M059J (cell line): ENCODE data around the gene DZIP1L. TPM values are rescaled to one million over a fixed set of nuclear protein-coding genes. Genes with fewer than 3 reads are reported as not detected.
"Not testable (repeated sequence)": the region's sequence is repeated elsewhere in the genome, so short reads cannot be mapped to it uniquely, and the experiment has no call there.

Experiments used
- DNase-seq: peaks from one replicate; pipeline ENCODE4 v3.0.0-alpha.2; 2012; ENCODE audit warnings: low read depth
- total RNA-seq: library from RNA; depleted of rRNA; stranded (reverse); fragments of >200 nt; shearing (Covaris generic); gene quantifications from 2 replicates; pipeline ENCODE4 v1.2.3, GENCODE V29; 2014

Gene DZIP1L
- total RNA-seq, 1 experiment from 2014 or later = 14.7 TPM

DNA sequence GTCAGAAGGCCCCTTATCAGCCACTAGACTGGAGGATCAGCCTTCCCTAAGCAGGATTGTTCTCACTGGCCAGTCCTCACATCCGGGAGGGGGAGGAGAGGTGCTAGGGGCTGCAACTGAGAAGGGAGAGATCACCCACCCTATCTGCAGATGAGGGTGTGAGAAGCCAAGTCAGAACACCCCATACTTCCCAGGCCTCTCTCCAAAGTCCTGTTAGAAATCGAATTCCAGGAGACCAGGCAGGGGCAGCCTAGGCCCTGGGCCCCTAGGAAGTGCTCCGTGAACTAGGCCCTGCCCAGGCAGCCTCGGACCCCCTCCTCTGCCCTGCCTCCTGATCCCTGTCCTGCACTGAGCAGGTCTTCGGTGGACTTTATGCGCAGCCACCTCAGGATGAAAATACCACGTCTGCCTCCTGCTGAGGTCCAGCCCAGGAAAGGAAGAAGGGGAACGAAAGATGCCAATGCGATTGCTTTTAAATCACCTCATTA lies 933 bp downstream of the DZIP1L start:
- DNase-seq = peak; percentile 52

DNA sequence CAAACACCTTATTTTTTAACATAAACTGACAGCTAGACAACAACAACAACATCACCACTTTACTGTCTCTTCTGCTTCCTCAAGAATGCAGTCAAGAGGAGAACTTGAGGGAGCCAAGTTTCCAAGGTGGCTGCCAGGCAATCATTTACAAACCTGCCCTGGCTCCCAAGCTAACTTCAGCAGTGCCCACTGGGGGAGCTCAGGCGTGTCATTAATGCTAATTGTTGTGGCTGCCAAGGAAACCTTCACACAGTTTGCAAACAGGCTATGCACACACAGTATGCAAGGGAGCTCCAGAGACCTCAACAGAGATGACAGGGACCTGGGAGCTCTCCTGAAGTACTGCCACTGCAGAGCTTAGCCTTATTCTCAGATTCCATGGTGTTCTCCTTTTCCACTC lies 2.1 kb downstream of the DZIP1L start:
- DNase-seq = peak; percentile 66

DNA sequence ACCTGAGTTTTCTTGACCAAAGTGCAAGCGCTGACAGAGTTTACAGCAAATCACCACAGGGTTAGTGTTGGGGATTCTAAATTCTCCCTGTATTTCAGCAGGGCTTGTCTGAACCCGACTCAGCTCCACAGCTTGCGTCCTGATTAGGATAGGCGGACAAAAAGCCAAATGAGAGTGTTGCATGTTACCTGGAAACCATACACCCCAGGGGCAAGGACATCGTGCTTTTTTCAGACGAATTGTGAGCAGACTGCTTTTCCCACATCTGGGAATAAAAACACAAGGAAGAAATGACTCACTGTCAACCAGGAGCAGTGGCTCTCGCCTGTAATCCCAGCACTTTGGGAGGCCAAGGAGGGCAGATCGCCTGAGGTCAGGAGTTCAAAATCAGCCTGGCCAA lies 3.0 kb downstream of the DZIP1L start:
- peak; percentile 29 for DNase-seq

DNA sequence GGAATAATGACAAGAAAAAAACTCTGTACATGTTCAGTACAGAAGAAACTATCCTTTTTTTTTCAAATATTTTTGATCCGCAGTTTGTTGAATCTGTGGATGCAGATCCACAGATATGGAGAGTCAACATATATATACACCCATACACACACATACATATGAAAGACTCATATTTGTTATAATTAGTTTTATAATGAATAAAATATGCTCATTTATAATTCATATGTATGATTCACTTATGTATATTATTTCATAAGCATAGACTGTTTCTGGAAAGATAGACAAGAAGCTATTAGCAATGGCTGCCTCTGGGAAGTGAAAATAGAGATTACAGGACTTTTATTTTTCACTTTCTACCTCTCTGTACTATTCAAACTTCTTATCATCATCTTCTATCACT lies 9.8 kb downstream of the DZIP1L start:
- DNase-seq = no peak

DNA sequence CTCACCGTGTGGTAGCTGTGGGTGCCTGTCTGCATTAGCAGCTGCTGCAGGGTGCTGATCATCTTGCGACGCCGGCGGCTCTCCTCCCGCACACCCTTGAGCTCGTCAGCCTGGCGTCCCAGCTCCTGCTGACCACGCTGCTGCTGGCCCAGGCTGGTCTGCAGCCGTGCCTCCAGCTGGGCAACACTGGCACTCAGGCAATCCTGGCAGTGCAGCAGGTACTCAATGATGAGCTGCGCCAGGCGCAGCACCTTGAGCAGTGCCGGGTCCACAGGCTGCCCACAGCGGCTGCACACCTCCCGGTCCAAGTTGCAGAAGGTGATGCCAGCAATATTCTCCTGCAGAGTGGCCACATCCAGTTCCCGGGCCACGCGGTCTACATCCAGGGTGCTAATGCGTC lies 11.9 kb downstream of the DZIP1L start:
- no peak for DNase-seq

DNA sequence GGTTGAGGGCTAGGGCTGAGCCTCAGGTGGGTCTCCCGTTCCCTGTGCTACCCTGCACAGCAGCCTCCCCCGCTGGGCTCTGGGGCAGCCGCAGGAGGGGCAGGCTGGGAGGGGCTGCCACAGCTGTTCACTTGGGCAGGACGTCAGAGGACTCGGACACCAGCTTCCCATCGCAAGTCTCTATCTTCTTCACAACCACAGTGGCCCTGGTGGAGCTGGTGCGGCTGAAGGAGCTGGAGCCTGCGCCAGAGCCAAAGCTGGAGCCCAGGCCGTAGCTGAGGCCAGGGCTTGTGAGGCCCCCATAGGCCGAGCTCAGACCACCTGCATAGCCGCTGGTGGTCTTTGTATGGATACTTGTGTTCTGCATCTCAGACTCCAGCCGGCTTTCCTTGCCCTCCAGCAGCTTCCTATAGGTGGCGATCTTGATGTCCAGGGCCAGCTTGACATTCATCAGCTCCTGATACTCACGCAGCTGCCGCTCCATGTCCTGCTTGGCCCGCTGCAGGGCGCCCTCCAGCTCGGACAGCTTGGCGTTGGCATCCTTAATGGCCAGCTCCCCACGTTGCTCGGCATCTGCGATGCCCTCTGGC lies 14.0 kb downstream of the DZIP1L start:
- not testable (repeated sequence) for DNase-seq

DNA sequence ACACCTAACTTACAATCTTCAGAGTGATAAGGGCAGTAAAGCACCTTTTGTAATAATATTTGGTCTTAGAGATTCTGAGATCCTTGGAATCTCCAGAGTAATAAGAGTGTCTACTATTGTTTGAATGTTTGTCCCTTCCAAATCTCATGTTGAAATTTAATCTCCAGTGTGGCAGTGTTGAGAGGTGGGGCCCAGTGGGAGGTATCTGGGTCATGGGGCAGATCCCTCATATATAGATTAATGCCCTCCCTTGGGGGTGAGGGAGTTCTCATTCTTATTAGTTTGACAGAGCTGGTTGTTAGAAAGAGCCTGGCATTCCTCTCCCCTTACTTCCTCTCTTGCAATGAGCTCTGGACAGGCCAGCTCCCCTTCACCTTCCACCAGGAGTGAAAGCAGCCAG lies 16.0 kb downstream of the DZIP1L start:
- no peak for DNase-seq

DNA sequence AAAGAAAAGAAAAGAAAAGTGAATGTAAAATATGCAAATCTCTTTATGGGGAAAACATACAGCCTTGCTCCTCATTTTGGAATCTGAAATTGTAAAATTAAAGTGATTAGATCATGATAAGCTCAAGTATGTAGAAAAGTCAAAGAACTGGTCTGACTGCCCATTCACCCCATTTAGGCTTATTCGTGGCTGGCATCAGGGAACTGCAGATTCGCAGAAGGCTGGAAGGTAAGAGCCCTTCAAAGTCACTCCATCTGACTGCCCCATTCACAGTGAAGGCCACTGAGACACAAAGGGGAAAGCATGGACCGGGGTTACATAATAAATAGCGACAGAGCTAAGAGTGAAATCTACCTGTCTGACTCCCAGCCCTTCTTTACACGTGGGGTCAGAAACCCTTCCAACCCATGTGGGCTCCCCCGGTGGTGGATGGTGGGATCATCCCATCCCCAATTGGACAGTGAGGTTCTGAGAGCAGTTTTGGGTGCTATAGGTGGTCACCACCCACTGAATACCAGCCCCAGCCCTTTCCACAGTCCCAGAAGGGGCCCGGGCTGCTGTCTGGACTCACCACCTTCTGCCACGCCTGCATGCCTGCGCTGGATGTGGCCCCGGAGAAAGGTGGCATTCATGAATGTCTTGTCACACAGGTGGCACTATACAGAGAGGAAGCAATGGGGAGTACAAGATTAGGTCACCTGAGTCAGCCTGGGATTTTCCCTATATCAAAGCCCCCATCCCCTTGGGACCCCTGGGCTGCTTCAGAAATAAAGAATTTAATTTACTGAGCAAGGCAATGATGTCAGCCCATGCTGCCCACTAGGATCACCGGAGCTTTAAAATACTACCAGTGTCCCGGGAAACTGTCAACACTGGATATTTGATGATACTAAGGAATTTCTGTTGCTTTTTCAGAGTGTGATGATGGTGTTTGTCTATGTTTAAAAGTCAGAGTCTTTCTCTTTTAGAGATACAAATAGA lies 17.9 kb downstream of the DZIP1L start:
- no peak for DNase-seq

DNA sequence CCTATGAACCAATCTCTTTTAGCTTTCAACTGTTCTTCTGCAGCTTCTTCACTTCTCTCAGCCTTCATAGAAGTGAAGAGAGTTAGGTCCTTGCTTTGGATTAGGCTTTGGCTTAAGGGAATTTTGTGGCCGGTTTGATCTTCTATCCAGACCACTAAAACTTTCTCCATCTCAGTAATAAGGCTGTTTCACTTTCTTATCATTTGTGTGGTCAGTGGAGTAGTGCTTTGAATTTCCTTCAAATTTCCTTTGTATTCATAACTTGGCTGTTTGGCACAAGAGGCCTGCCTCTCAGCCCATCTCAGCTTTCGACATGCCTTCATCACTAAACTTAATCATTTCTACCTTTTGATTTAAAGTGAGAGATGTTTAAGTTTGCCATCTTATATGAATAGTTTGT lies 21.7 kb downstream of the DZIP1L start:
- no peak for DNase-seq

DNA sequence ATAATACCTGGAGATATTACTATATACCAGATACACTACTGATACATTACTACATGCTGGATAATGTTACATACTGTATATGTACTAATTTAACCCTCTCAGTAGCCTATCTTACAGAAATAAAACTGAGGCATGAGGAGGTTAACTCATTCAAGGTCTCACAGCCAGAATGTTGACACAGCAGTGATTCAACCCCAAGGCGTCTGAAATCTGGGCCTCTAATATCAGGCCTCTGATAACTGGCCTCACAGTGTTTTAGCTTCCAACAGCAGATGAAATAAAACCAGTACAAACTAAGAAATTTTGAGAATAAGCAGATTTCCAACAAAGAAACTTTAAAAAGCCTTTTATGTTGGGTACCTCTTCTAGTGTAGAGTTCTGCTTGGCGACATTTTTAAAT lies 23.4 kb downstream of the DZIP1L start:
- DNase-seq = no peak

DNA sequence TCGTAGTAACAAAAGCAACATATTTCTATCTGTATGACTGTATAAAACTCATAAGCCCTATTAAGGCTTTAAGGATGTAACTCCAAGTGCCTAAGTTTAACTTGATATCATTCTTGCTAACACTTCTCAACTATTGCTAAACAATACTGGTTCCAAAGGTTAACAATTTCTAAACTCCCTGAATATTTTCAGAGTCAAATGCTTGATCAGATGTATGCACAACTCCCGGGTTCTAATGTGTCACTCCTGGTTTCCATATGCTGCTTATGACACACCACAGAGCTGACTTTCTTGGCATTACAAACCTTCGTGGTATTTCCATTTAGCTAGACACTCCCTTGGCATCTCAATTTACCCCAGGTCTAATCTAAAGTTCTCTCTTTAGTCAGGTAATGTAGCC lies 26.3 kb downstream of the DZIP1L start:
- no peak for DNase-seq

DNA sequence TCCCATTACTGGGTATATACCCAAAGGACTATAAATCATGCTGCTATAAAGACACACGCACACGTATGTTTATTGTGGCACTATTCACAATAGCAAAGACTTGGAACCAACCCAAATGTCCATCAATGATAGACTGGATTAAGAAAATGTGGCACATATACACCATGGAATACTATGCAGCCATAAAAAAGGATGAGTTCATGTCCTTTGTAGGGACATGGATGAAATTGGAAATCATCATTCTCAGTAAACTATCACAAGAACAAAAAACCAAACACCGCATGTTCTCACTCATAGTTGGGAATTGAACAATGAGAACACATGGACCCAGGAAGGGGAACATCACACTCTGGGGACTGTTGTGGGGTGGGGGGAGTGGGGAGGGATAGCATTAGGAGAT lies 29.7 kb downstream of the DZIP1L start:
- not testable (repeated sequence) for DNase-seq

DNA sequence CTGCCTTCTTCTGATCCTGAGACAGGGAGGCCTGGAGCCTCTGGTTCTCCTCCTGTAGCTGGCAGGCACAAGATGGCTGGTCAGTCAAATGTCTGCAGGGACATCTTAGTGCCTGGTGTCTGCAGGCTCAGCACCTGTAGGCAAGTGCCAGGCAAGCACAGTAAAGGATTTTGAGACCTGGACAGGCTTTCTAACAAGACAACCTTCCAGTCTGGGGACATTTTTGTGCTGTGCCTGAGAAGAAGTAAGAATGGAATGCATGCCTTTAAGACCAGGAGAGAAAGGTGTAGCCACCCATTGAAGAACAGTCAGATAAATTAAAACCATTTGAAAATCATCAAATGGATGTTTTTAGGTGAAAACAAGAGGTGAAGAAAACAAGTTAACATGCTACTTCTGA lies 31.2 kb downstream of the DZIP1L start:
- DNase-seq = no peak

DNA sequence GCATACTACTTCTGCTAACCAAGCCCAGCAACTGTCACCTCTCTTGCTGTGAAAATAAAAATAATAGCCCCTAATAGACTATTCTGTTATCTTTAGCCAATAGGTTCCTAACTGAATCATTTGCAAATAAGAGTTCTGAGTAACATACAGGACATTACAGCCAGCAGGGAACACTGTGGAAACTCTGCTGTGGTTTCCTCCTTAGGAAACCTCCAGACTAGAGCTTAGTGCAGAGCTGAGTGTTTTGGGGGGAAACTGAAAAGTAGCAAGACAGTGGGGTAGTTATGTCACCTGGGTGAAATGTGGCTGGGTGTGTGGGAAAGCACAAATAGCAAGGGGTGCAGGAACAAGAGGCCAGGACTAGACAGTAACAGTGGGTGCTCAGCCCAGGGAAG lies 32.4 kb downstream of the DZIP1L start:
- no peak for DNase-seq

DNA sequence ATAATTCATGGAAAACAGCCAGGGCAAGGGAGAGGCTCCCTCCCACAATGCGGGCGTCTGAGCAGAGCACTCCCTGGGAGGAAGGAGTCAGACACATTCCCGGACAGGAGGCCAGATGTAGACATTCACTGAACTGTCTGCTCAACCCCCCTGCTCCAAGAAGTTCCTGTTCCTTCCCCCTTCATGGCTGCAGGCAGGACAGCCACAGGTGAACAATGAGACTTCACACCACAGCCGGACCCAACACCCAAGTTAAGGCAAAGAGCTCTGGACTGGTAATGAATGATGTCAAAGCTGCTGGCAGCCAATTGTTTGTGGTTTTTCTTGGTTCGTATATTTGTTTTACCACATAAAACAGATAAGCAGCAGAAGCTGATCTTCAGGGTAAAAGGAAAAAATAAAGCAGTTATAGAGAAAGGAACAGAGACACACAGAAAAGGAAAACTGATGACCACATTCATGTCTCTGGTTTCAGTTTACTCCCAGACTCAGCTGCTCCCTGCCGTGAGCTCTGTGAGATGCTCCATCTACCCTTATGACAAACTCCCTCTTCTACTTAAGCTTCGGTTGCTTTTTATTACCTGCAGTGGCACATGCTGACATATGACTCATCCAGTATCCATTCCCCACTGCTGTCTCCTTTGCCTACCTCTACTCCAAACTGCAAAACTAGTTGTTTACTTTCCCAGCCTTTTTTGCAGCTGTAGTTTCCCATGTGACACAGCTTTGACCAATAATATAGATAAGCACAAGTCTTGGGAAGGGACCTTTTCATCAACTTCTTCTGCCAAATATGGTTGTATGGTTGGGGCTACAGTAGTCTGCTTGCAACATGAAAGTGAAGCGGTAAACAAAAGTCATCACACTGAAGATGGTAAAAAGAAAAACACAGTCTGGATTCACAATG lies 33.1 kb downstream of the DZIP1L start:
- DNase-seq = peak; percentile 98

DNA sequence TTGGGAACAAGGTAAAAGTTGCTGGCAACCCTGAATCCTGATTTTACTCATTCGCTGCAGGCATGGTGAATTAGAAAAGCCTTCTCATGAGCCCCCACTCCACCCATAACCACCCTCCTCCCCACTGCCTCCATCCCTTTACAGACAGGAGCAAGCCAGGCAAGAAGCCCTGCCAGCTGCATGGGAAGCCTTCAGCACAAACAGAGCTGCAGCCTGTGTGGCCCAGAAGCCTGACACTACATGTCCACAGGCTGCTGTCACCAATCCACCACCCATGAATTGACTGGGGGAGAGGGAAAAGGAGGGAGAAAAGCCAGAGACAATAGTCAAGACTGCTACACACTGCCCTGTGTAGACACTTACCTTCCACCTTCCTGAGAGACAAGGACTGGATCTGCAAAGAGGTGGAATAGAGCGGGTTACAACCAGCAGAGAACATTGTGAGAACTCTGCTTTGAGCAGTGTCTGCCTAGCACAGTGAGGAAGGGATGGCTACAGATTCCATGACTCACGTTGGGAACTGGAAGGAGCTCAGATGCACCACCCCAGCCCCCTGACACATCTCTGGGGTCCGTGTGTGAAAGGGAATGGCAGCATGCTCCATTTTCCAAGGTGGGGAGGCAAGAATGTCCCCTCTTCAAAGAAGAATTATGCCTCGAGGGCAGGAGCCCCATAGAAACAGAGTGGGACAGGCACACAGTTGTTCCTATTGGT lies 33.9 kb downstream of the DZIP1L start:
- peak; percentile 75 for DNase-seq

DNA sequence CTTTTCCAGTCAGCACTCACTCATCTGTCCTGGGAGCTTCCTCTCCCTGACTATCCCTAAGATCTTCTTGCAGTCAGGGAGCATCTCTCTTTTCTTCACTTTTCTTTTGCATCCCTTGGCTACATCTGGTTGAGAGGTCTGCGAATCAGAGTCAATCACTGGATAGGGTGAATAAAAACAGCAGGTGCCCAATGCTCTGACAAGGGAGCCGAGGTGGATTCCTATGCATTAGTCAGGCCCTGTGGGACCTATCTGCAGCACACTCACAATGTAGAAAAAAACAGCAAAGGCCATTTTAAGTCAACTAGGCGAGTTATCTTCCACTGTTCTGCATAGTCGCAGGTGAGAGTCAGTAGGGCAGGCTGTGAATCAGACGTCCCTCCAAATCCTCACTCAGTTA lies 35.5 kb downstream of the DZIP1L start:
- DNase-seq = no peak

DNA sequence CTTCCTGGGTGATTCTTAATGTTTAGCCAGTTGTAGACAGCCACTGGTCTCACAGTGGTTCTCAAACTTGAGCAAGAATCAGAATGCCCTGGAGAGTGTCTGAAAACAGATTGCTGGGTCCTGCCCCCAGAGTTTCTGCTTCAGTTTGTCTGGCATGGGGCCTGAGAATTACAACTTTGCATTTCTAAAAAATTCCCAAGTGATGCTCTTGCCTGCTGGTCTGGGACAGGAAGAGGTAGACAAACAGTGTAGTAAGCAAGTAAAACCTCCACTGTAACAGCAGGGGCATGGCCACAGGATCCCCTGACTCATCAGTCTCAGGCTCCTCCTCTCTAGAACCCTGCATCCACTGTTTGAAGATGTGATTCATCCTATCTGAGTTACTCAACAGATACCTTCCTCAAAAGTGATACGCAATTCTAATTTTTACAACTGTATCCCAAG lies 36.5 kb downstream of the DZIP1L start:
- peak; percentile 96 for DNase-seq

DNA sequence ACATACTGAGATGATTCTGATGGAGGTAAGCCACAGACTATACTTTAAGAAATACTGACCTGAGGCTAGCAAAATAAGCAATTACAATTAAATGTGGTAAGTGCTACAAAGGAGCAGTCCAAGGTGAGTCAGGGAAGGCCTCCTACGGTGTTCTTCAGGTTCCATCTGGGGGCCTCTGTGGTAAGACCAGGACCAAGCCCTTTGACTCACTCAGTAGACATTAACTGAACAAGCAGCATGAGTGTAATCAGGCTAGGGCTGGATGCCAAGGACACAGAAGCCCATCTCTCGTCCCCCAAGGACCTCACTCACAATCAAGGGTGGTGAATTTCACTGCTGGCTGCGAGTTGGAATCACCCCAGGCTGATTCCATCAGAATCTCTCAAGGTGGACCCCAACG lies 37.3 kb downstream of the DZIP1L start:
- peak; percentile 83 for DNase-seq

DNA sequence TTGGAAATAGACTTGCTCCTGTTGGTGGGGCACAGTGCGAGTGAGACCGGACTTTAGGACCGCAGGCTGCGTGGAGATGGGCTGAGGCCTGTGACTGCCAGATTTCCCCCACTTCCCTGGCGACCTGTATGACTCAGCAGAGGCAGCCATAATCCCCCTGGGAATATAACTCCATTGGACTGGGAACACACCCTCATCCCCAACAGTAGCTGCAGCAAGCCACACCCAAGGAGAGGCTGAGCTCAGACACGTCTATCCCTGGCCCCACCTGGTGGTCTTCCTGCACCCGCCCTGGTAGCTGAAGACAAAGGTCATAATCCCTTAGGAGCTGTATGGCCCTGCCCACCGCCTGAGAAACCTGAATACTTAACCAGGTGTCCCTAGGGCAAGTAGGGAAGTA lies 42.6 kb downstream of the DZIP1L start:
- no peak for DNase-seq

DNA sequence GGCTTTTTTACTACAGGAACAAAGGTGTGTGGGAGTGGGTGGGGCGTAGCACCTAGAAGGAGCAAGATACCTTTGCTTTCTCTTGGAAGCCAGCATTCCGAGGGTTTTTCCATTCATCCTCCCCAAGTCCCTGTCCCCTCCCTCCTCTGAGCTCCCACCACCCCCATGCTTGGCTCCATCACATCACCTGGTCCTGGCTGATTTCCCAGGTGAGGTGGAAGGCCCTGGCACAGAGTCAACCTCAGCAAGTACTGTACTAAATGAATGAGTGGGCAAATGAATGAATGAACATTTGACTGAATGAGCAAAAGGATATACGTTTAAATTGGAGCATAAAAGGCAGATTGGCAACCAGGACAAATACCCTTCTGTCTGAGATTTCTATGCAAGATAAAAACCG lies 45.4 kb downstream of the DZIP1L start:
- no peak for DNase-seq
